COLO829 (cell line): ENCODE data around the gene HELZ2.
"Not testable (repeated sequence)": the region's sequence is repeated elsewhere in the genome, so short reads cannot be mapped to it uniquely, and the experiment has no call there.

Experiments
- DNase-seq: peaks from one replicate; pipeline ENCODE4 v3.0.0; 2012; ENCODE audit warnings: low spot score

The HELZ2 gene

DNA sequence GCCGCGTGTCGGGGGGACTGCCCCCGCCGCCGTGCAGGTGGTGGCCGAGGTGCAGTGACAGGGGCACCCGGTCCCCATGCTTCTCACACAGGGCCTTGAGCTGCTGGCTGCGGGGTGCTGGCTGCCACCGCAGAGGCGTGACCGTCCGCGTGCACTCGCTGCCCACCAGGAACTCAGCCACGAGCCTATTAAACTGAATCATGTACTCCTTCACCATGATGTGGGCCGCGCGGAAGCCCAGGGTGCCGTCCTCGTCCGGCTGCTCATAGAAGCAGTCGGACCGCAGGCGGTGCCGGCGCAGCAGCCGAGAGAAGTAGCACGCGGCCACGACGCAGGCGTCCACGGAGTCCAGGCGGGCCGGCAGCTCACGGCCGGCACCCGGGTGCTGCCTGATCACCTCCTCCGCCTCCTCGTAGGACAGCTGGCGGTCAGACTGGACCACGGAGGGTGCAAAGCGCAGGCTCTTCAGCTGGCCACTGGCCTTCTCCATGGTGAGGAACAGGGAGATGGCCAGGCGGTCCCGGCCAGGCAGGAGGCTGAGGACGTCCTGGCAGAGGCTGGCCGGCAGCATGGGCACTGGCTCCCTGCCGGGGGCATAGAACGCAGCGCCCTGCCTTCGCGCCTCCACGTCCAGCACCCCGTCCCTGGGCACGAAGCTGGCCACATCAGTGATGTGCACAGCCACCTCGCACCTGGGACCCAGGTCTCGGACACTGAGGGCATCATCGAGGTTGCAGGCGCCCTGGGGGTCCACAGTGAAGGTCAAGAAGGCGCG, 9.8 kb downstream of the HELZ2 start:
- no peak for DNase-seq

DNA sequence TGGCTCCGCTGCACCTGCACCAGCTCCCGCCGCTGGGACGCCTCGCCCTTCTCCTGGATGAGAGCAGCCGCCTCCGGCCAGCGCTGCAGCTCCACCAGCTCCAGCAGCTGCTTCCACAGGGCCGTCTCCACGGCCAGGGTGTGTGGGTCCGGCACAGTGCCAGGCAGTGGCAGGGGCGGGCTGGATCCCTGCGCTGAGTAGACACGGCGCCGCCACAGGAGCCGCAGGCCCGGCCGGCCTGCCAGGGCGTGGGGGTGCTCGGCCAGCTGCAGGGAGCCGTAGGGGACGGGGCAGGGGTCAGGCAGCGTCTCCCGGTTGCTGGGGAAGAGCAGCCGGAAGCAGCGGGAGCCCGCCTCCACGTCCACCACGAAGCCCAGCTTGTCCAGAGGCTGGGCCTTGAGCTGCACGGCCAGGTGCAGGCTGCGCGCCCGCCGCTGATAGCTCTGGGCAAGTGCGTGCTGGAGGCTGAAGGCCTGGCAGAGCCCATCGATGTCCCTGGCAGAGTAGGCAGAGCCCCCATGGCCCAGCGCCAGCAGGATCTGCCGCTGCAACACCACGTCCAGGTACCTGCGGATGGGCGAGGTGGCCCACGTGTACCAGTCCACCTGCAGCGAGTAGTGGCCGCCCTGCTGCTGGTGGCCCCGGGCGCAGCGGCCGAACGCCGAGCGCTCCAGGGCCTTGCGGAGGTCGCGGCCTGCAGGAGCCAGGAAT, 10.7 kb downstream of the HELZ2 start:
- DNase-seq: no peak

DNA sequence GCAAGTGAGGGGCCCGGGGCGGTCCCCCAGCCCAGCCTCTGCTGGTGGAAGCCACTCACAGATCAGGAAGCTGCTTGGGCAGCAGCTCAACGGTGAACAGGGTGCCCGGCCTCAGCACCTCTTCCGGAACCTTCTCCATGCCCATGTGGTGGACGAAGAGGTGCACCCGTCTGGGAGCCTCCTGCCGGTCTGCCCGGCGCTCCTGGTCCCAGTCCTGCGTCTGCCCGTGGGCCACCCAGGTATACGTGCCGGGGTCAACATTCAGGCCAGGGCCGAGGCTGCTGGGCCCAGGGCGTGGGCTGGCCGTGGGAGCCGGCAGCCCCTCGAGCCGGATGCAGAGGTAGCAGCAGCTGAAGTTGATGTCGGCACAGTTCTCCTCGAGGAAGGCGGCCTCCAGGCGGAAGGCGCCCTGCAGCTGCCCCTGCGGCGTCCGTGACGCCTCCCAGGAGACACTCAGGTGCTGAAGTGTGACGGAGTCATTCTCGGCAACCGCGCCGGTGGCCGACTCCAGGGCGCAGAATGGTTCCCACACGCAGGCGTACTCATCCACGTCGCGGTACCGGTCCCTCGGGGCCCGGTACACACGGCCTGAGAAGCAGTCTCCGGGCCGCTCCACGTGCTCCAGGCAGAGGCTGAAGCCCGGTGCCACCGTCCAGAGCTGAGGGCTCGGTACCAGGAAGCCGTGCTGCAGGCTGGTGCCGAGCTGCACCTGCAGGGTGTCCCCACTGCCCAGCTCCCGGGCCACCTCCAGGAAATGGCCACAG, 11.4 kb downstream of the HELZ2 start:
- DNase-seq: no peak

- DNase-seq: no peak
Observed at GRCh38 chr20:63561624-63562396, 12.2 kb downstream of the HELZ2 start.

DNA sequence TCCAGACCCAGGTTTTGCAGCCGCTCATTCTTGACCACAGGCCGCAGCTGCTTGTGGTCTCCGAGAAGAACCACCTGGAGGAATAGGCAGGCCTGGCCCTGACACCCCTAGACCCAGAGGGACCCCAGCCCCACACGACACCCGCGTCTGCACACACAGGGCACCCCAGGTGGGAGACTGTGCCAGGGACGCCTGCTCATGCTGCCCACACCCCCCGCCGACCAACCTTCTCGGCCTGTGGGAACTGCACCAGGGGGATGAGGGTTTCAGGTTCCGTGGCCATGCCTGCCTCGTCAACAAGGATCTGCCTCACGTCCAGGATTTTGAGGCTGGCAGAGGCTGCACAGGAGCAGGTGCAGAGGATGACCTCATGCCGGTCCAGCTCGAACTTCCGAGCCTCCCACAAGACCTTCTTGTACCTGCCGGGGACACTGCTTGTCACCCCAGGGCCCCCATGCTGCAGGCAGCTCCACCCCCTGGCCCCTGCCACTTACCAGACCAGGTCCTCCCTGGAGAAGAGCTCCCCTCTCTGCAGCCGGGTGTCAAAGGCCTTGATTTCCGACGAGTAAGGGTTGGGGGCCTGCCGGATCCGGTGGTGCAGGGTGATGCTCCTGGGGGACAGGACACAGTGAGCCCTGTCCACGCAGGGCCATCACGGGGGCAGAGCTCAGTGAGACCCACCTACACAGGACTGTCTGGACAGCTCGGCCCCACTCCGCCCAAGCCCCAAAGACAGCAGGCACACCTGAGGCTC, 13.0 kb downstream of the HELZ2 start:
- no peak for DNase-seq

DNA sequence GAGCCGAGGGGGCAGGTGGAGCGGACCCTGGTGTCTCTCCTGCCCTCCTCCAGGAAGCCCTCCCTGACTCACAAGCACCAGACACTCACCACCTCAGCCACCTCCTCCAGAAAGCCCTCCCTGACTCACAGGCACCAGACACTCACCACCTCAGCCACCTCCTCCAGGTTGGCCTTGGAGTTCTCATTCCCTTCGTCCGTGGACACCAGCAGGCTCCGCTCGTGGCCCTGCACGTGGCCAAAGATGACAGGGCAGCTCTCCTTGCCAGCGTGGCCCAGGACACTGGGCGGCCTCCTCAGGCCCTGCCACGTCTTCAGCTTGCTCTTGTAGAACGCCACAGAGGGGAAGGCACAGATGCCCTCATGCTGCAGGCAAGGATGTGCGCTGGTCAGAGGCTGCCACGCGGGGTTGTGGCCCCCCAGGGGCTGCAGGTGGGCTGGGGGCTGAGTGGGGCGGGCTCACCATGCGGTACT, 13.7 kb downstream of the HELZ2 start:
- no peak for DNase-seq

- not testable (repeated sequence) for DNase-seq
Observed at GRCh38 chr20:63559485-63560332, 14.3 kb downstream of the HELZ2 start.

DNA sequence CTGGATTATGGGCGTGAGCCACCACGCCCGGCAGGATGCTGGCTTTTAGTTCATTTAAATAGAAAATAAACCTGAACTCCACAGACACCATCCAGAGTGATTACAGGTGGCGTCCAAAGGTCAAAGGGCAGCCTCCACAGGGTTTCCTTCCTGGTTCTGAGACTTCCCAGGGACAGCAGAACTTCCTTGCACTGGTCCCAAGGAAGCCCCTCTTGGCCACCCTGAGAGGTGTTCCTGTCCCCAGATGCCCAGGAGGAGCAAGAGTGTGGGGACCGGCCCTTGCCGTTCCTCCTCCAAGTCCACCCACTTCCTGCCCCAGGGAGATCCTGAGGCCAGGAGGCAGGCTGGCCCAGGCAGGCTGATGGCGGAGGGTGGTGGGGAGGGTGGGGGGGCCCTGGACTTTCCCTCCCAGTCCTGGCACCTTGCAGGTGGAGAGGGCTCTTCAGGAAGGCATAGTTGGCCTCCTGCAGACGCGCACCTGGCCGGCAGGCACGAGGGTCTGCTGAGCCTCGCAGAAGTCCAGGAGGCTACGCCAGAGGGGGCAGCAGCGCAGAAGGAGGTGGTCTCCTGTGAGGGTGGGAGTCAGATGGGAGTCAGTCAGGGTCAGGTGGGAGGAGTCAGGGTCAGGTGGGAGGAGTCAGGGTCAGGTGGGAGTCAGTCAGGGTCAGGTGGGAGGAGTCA, 15.1 kb downstream of the HELZ2 start:
- DNase-seq: no peak

- DNase-seq: no peak
Observed at GRCh38 chr20:63557481-63557891, 16.6 kb downstream of the HELZ2 start.

DNA sequence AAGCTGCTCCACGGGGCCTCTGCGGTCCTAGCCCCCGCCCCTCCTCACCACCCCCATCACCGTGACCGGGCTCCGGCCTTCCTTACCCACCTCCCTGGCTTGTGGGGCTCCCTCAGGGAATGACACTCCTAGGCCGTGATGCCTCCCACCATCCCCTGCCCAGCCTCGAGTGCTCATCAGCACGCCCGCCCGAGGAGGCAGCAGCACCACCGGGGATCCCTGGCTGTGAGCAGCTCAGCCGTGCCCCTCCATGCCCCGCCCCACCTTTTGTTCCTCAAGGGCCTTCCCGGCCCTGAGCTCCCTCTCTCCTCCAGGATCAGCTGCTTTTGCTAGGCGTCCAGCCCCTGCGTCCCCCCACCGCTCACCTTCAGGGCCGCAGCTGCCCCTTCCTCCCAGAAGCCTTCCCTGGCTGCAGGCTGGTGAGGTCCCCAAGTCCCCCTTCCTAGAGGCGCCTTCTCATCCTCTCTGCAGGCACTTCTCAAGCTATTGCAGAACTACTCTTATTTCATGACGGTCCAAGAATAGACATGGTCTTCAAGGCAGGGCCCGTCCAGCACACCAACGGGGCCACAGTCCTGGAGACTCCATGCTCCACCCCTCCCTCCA, 17.1 kb downstream of the HELZ2 start:
- no peak for DNase-seq

DNA sequence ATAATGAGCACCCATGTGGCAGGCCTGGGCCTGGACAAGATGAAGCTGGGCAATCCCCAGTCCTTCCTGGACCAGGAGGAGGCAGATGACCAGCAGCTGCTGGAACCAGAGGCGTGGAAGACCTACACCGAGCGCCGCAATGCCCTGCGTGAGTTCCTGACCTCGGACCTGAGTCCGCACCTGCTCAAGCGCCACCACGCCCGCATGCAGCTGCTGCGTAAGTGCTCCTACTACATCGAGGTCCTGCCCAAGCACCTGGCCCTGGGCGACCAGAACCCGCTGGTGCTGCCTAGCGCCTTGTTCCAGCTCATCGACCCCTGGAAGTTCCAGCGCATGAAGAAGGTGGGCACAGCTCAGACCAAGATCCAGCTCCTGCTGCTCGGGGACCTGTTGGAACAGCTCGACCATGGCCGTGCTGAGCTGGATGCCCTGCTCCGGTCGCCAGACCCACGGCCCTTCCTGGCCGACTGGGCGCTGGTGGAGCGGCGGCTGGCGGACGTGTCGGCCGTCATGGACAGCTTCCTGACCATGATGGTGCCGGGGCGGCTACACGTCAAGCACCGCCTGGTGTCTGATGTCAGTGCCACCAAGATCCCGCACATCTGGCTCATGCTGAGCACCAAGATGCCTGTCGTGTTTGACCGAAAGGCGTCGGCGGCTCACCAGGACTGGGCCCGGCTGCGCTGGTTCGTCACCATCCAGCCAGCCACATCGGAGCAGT, 18.2 kb downstream of the HELZ2 start:
- no peak for DNase-seq

- no peak for DNase-seq
Observed at GRCh38 chr20:63554361-63555278, 19.4 kb downstream of the HELZ2 start.

DNA sequence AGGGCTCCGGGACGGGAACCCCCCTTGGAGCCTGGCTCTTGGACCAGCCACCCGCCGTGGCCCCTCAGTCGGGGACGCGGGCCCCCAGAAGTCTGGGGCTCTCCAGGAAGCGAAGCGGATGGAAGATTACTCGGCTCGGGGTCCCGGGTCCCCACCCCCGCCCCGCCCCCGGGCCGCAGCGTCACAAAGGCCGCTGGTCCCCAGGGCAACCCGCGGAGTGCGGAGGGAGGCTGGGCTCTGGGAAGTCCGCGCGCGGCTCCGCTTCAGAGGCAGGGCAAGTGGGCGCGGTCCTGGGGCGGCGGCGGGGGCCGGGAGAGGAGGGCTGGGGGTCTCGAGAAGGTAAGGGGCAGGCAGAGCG, 20.1 kb downstream of the HELZ2 start, which contains the start of gene FNDC11:
FNDC11 (plus strand) TSS at position 227 of the 358 bp plus-strand sequence. CDS start 1,505 bp downstream, outside the sequence.
- no peak for DNase-seq

DNA sequence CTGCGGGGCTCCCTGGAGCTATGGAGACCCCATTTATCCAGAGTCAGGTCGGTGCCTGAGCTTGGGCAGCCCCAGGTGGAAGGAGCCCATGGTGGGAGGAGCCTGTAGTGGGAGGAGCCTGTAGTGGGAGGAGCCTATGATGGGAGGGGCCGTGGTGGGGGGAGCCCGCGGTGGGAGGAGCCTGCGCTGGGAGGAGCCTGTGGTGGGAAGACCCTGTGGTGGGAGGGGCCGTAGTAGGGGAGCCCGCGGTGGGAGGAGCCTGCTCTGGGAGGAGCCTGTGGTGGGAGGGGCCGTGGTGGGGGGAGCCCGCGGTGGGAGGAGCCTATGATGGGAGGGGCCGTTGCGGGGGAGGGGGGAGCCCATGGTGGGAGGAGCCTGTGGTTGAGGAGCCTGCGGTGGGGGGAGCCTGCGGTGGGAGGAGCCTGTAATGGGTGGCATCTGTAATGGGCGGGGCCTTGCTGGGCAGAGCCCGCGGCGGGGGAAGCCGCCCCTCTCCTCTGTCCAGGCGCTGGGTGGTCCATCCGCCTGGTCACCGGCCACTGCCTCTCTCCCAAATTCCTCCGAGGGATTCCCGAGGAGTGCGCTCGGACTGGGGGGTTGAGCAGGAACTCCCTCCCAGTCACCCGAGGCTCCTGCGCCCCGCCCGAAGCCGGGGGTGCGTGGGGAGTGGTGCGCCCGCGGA, 20.6 kb downstream of the HELZ2 start:
- DNase-seq: peak; percentile 87

- no peak for DNase-seq
Observed at GRCh38 chr20:63552481-63553249, 21.4 kb downstream of the HELZ2 start.

DNA sequence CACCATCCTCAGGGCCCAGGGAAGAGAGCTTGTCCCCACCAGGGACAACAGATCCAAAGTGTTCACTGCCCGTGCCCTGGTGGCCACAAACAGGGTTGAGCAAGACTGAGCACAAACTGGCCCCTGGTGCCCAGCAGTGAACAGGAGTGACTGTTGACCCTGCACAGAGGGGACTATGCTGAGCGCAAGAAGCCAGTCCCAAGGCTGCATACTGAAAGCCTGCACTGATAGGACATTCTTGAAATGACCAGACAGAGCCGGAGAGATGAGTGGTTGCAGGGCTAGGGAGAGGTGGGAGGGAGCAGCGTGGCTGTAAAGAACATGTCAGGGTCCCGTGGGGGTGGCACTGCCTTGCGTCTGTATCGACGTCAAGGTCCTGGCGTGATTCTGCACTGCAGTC, 23.0 kb downstream of the HELZ2 start:
- DNase-seq: no peak
